Activated T-helper 1 cell treated with Interleukin-2 at 50 U/mL for 16 hours (primary cell): ENCODE measurements around the gene PRRG2.
A peak's percentile ranks its signal among the peaks of the same experiment; 100 is the strongest.

Experiments used
- DNase-seq: peaks from one replicate; pipeline ENCODE4 v3.0.0-alpha.2; 2020; ENCODE audit warnings: low read depth

PRRG2 gene

DNA sequence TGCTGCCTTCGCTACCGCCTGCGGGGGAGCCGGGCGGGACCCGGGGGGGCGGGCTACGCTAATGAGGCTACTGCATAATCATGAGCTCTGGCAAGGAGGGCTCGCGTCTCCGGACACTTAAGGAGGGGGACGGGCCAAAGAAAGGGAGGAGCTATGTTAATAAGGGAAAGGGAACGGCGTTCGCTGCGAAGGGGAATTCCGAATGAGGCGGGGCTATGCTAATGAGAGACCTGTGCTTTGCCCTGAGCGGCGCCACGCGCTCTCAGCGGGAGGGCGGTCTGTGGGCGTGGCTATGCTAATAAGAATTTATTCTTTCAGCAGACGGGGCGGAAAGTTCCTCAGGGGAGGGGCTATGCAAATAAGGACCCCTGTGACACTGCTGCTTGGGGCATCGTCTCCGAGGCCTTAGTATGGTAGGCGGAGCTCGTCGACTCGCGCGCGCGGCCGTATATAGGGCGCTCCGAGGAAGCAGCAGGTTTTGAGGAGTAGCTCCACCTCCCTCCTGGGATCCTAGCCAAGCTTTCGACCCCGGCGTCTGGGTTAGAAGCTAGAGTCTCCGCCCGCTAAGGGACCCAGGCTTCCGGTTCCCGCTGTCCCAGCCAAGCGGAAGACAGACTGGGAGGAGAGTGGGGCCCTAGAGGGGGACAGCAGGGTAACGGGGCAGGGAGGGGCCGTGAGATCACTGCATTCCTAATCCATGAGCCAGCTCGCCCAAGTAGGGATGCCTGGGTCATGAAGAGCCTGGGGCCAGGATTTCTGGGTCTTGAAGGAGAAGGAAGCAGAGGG is 59.2 kb downstream of the PRRG2 start, which contains the start of gene RRAS:
Gene RRAS, minus strand, starts transcription at position 31 of the 786 bp plus-strand sequence. CDS start 45 bp downstream, outside the sequence.
- DNase-seq, result peak; percentile 99
